H1 (cell line): ENCODE measurements around the gene GPS1. TPM values are rescaled to one million over a fixed set of nuclear protein-coding genes. Genes with fewer than 3 reads are reported as not detected.

Source experiments
- E2F6 ChIP-seq: IDR thresholded peaks from 2 replicates; pipeline ENCODE4 v1.6.1; 2012; ENCODE audit warnings: inconsistent platforms
- polyA plus RNA-seq, 7 experiments: library from polyadenylated mRNA; depleted of rRNA in 3 of 7; stranded (reverse) in 5 of 7; unstranded in 2 of 7; fragments of >200 nt in 5 of 7; fragments of 200-250 nt in 2 of 7; gene quantifications; 1 replicate in 5 of 7; 2 replicates in 1 of 7; 4 replicates in 1 of 7; pipeline versions ENCODE4 v1.2.1 to v1.2.3, GENCODE V29; 2011 to 2013; ENCODE audit warnings: missing spikeins in 2 of 7, mixed read lengths in 2 of 7
- total RNA-seq: library from RNA; stranded (reverse); fragmentation: NEBNext Ultra II Directional; extraction: Animal tissue kit (Norgen Biotek cat#: 25700); gene quantifications from 2 replicates; pipeline ENCODE4 v1.2.1, GENCODE V29; 2021

The GPS1 gene
- total and polyA plus RNA-seq, 2 of the 8 experiments (the other 6 are each of a cell fraction or from before 2014, with no cell fraction given): 153 to 277 TPM

GRCh38 chr17:82035956-82036633 lies 15.6 kb upstream of the GPS1 start (continued):
- no peak for TF ChIP-seq E2F6
